Stimulated activated CD8-positive, alpha-beta memory T cell treated with anti-CD3 and anti-CD28 coated beads, Interleukin-7, amount 100 ng/mL, for 48 hours (primary cell): Measurements from ENCODE around the gene WBP1L.
"Not testable (repeated sequence)": the region's sequence is repeated elsewhere in the genome, so short reads cannot be mapped to it uniquely, and the experiment has no call there.

Source experiments
- DNase-seq, 2 donors: peaks; one replicate each; pipeline ENCODE4 v3.0.0-alpha.2; 2020; ENCODE audit warnings: low read depth in 1 of 2; ENCODE audit errors: extremely low read depth in 1 of 2

The WBP1L gene

GRCh38 chr10:102721954-102722353, 21.8 kb upstream of the WBP1L start:
- no peak for DNase-seq

- DNase-seq, result no peak
Observed at GRCh38 chr10:102723989-102724388, 19.8 kb upstream of the WBP1L start.

DNA sequence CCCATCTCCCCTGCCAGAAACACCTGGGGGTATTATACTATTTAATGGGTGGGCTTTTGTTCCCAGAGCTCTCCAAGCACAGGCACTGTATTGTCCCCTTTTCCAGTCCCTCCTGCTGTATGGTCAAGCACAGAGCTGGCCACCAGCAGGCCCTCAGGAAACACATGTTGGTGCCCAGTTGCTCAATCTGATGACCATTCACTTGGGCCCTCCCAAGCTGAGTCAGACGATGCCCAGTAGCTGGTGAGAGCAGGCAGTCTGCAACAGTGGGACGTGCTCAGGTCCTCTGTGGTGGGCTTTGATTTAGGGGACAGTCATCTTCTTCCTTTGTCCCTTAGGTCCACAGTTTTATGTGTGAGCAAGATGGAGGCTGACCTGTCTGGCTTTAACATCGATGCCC, 17.5 kb upstream of the WBP1L start:
- DNase-seq, result no peak

GRCh38 chr10:102727037-102727818, 16.5 kb upstream of the WBP1L start:
- DNase-seq, result no peak

- DNase-seq, result peak; percentile 27 to 47
Observed at GRCh38 chr10:102729029-102730026, 14.4 kb upstream of the WBP1L start.

- no peak for DNase-seq
Observed at GRCh38 chr10:102731222-102731800, 12.4 kb upstream of the WBP1L start.

DNA sequence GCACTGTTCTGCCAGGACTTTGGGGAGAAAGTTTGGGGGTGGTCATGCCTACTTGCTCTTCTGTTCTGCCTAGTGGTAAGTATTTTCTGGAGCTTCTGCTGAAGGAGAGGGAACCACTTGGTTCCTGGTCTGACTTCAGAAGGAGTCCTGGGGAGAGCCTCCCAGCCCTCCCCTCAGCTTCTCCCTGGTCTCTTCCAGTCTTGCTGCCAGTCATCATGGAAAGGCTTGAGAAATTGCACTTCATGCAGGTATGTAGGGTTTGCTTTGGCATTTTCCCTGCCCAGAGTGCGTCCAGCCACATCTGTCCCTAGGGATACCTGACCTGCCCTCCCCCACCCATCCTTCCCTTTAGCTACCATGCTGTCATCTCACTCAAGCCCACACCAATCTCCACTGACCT, 11.1 kb upstream of the WBP1L start:
- DNase-seq, result no peak

DNA sequence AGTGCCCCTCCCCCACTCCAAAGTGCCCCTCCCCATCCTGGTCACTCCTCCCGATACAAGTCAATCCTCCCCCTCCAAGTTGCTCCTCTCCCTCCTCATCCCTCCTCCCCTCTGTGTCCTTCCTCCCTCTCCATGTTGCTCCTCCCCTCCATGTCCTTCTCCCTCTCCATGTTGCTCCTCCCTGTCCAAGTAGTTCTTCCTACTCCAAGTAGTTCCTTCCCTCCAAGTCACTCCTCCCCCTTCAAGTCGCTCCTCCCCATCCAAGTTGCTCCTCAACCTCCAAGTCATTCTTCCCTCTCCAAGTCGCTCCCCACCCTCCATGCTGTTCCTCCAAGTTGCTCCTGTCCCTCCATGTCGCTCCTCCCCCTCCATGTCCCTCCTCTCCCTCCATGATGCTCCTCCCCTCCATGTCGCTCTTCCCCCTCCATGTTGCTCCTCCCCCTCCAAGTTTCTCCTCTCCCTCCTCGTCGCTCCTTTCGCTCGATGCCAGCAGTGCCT, 8.6 kb upstream of the WBP1L start:
- DNase-seq, result no peak

GRCh38 chr10:102738692-102739121, 5.0 kb upstream of the WBP1L start:
- DNase-seq, result no peak

DNA sequence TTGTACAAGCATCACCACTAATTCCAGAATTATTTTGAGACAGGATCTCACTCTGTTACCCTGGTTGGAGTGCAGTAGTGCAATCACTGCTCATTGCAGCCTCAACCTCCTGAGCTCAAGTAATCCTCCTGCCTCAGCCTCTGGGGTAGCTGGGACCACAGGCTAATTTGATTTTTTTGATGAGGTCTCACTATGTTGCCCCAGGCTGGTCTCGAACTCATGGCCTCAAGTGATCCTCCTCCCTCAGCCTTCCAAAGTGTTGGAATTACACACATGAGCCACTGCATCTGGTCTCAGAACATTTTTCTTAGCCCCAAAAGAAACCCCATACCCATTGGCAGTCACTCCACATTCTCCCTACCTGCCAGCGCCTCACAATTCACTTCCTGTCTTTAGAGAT, 3.5 kb upstream of the WBP1L start:
- no peak for DNase-seq

DNA sequence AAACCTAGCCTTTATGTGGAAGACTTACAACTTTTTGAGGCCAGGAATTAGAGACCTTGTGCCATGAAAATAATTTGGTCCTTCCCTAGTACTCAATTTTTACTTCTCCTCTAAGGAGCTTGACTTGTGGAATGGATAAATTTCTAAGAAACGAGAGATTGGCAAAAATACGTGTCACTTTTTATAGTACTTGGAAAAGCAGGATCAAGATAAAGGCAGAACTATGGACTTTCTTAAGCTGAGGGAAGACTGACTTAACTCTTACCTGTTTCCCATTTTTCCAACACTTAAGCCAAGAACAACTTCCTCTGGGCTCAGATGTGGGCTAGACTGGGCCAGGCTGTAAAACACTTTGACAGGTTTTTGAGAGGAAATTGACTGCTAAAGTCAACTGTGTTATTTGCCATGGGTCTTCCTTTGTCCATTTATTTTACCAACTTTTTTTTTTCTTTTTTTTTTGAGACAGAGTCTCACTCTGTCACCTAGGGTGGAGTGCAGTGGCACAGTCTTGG, 2.0 kb upstream of the WBP1L start:
- DNase-seq, result no peak

DNA sequence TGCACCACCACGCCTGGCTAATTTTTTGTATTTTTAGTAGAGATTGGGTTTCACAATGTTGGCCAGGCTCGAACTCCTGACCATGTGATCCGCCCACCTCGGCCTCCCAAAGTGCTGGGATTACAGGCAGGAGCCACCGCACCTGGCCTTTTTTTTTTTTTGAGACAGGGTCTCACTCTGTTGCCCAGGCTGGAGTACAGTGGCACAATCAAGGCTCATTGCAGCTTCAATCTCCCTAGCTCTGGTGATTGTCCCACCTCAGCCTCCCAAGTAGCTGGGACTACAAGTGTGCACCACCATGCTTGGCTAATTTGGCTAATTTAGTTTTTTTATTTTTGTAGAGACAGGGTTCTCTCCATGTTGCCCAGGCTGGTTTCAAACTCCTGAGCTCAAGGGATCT, 1.4 kb upstream of the WBP1L start:
- not testable (repeated sequence) for DNase-seq

GRCh38 chr10:102743078-102743587, 615 bp upstream of the WBP1L start:
- DNase-seq, result no peak

GRCh38 chr10:102744374-102745051, 765 bp downstream of the WBP1L start:
- no peak for DNase-seq

- no peak for DNase-seq
Observed at GRCh38 chr10:102745157-102745556, 1.4 kb downstream of the WBP1L start.

GRCh38 chr10:102752266-102752930, 8.7 kb downstream of the WBP1L start:
- DNase-seq, result no peak

- DNase-seq, result no peak
Observed at GRCh38 chr10:102752934-102753664, 9.4 kb downstream of the WBP1L start.

- DNase-seq, result no peak
Observed at GRCh38 chr10:102753718-102754117, 10.0 kb downstream of the WBP1L start.

GRCh38 chr10:102757323-102757722, 13.6 kb downstream of the WBP1L start:
- no peak for DNase-seq
